DMS153 treated with DMSO at 0.1 percent for 48 hours (cell line): ENCODE data around the gene KCNMB2.
"Not testable (repeated sequence)": the region's sequence is repeated elsewhere in the genome, so short reads cannot be mapped to it uniquely, and the experiment has no call there.

Experiments
- DNase-seq: peaks from one replicate; lab custom pipeline; 2025; ENCODE audit not compliant: unreplicated experiment; lab: John Stamatoyannopoulos, UW

KCNMB2 gene

GRCh38 chr3:178518660-178519396, 17.4 kb upstream of the KCNMB2 start:
- no peak for DNase-seq

GRCh38 chr3:178519701-178520100, 16.5 kb upstream of the KCNMB2 start:
- no peak for DNase-seq

- no peak for DNase-seq
Observed at GRCh38 chr3:178520451-178520850, 15.8 kb upstream of the KCNMB2 start.

- DNase-seq: no peak
Observed at GRCh38 chr3:178522200-178523052, 13.8 kb upstream of the KCNMB2 start.

GRCh38 chr3:178525251-178525650, 11.0 kb upstream of the KCNMB2 start:
- no peak for DNase-seq

GRCh38 chr3:178526291-178526690, 9.9 kb upstream of the KCNMB2 start:
- no peak for DNase-seq

DNA sequence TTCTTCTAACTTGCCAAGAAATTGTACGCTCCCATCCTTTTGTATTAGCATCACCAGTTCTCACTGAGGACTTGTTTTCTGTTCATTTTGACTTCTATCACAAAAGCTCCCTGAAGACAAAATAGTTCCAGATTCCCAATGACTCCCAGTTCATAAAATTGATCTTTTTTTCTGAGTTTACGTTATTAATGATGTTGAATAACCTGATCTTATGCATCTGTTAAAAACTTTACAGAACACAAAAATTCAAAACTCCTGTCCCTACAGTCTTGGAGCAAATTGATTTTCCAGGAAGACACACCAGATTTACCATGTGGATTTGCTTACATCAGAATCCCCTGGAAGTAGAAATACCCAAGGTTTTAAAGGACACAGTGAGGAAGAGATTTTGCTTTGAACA, 8.3 kb upstream of the KCNMB2 start:
- DNase-seq: no peak

- no peak for DNase-seq
Observed at GRCh38 chr3:178529606-178530225, 6.5 kb upstream of the KCNMB2 start.

DNA sequence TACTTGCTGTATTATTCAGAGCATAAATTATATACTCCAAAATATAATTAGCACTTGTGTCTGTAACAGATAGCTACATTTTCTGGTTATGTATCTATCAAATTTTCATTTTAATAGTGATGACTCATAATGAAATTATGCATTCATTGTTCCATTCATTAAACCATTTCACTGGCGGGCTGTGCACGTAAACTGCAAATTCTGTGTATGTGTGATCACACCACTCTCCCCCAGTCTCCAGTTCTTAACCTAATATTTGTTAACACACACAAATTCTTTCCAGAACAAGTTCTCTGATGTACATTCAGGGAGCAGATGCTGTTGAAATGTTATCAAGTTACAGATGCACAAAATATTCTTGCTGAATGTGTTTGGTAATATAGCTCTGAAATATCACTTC, 3.8 kb upstream of the KCNMB2 start:
- no peak for DNase-seq

DNA sequence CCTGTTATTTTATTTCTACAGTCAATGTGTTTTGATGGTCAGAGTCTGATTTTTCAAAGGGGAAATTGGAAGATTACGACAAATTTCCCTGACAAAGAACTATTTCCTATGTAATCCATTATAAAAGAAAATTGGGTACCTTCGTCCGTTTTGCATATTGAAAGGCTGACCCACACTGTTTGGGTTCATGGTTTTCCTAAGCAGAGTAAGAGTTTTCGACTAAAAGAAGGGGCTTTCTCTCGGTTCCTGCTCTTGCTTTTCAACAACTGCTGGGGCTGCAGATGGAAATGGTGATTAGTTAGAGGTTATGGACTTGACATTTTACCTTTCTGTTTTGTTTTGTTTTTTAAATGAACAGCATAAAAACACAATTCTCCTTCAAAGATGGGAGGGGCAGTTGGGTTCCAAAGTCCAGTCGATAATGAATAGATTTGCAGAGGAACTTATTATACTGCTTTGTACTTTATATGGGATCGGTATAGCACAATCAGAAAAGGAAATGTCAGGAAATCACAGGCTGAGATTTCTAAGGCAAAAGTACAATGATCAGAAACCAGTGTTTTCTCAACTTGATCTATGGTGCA, 978 bp downstream of the KCNMB2 start:
- no peak for DNase-seq

DNA sequence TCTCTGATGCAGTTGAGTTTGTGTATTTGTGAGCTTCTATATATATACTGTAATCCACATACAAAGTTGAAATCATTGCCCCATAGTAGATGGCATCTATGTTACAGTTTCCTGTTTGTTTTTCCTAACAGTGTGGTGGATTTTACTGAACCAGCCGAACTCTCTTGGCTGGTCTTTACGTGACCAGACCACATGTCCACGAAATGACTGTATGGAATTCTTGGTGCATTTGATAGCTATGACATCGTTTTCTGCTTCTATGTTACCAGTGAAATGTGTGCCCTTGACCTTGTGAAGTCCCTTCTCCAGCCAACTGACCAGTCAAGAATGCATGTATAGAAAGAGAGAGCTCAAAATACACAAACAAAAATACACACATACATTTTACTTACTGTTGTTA, 1.8 kb downstream of the KCNMB2 start:
- no peak for DNase-seq

GRCh38 chr3:178540184-178540583, 3.9 kb downstream of the KCNMB2 start:
- no peak for DNase-seq

DNA sequence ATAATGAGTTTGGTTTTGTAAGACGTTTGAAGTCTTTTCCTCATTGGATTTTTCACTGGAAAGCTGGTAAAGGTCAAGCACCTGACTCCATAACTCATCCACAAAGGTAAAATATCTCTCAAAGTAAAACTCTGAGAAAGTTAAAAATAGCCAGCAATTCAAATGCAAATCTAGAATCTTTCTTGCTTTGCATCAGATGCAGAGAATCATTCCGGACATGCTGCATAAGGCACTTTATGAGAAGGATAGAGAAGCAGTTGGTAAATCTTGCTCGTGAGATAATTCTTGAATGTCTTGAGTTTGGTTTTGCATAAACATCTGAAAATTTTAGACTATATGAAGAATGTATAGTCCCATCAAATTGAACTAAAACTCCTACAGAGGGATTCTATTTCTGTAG, 9.1 kb downstream of the KCNMB2 start:
- DNase-seq: no peak

DNA sequence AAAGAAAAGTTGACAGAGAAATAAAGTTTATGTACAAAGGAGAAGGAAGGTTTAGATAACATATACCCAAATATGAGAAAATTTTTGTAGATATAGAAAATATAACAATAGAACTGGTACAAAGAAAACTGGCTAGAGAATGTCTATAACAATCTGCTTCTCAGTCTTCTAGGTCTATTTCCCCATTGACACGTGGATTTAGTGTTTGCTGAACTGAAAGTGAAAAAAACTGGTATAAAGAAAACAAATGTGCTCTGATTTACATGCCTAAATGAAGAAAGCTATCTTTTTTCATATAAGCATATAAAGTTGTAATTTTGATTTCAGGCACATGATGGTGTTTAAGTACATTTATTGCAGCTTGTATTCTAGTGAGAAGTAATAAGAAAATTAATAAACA, 9.8 kb downstream of the KCNMB2 start:
- DNase-seq: no peak

DNA sequence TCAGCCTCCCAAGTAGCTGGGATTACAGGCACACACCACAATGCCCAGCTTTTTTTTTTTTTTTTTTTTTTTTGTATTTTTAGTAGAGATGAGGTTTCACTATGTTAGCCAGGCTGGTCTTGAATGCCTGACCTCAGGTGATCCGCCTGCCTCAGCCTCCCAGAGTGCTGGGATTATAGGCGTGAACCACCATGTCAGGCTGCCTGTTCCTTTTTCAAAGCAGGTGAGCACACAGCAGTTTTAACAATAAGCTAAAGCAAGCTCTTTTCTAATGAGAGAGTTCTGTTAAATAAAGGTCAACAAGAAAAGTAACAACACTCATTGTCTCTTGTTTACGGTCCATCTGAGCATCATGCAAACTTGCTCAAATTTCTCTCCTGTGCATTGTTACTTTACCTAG, 13.2 kb downstream of the KCNMB2 start:
- DNase-seq: not testable (repeated sequence)

- DNase-seq: no peak
Observed at GRCh38 chr3:178551916-178552321, 15.7 kb downstream of the KCNMB2 start.

DNA sequence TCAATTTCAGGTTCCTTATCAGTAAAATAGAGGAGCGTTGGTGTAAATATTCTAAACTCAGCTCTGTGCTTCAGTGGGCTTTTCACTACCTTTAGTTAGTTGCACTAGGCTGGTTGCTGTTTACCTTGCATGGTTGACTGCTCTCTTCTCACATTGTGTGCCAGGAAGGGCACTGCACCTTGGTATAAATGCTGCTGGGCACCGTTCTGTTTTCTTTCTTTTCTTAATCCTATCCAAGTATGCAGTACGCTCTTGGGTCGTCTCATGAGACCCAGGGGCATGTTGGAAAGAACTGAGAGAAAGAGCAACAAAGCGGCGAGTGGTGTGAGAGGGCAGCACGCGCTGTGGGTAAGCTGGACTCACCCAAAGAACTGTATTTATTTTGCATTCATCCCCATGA, 22.4 kb downstream of the KCNMB2 start:
- peak; percentile 82 for DNase-seq

DNA sequence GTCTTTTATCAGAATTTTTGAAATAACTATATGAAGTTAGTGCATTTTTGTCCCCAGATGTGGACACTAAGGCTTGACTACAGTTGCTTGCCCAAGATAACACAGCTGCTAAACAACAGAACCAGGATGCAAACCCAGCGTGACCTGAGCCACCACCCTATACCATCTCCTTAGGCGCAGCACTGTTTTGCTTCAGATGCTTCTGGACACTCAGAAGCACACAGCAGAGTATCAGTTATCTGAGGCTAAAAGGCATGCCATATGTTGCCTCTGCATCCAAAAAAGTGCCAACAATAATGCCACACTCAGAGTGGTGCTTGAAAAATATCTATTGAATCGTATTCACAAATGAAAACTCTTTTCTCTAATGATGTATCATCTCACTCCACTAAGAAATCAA, 24.5 kb downstream of the KCNMB2 start:
- DNase-seq: no peak

- no peak for DNase-seq
Observed at GRCh38 chr3:178561239-178561638, 25.0 kb downstream of the KCNMB2 start.

DNA sequence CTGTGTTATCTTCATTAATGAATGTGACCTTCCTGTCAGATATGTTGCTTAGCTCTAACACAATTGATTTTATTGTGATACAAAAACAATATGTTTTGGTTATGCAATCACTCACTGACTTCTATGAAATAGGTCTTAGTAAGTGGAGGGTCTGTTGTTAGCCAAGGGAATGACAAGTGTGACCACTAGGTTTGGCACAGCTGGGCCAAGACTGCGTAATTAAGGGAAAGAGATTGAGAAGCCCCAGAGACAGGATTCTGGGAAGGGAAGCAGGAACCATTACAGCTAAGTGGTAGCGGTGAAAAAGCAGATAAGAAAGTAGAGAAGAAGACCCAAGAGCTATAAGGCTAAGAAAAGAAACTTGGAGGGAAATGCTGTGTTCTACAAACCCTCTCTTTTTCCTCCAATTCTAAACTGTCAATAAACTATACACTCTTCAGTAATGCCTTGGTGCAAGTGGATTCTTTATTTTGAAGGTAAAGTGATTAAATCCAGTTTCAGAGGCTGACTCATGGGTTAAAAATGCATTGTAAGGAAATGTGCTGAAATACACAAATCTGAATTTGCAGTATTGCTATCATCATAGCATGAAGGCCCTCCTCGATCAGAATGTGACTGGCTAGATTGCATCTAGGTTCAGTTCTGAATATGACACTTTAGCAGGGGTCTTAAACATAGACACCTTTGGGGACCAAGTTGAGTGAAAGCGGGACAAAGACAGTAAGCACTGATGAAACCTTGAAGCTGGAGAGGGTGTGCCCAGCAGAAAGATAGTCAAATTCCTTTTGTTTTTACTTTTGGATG, 26.1 kb downstream of the KCNMB2 start:
- no peak for DNase-seq

DNA sequence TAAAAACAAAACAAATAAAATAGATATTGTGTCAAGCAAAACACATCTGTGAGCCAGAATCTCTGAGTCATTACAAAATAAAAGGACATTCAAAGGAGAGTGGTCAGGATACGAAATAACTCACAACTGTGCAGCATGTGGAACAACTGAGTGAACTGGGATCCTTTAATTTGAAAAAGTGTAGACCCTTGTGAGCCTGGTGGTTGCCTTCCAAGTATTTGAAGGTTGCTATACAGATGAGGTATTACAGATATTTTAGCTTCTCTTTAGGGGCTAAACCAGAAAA, 26.7 kb downstream of the KCNMB2 start:
- DNase-seq: no peak
